Measurements from ENCODE around the gene ACOT8. TPM values are rescaled to one million over a fixed set of nuclear protein-coding genes. Genes with fewer than 3 reads are reported as not detected.
A peak's percentile ranks its signal among the peaks of the same experiment; 100 is the strongest.

Gene ACOT8
- total and polyA plus RNA-seq, 2 of the 4 experiments (the other 2 are of a cell fraction), result 29.8 to 47.5 TPM

DNA sequence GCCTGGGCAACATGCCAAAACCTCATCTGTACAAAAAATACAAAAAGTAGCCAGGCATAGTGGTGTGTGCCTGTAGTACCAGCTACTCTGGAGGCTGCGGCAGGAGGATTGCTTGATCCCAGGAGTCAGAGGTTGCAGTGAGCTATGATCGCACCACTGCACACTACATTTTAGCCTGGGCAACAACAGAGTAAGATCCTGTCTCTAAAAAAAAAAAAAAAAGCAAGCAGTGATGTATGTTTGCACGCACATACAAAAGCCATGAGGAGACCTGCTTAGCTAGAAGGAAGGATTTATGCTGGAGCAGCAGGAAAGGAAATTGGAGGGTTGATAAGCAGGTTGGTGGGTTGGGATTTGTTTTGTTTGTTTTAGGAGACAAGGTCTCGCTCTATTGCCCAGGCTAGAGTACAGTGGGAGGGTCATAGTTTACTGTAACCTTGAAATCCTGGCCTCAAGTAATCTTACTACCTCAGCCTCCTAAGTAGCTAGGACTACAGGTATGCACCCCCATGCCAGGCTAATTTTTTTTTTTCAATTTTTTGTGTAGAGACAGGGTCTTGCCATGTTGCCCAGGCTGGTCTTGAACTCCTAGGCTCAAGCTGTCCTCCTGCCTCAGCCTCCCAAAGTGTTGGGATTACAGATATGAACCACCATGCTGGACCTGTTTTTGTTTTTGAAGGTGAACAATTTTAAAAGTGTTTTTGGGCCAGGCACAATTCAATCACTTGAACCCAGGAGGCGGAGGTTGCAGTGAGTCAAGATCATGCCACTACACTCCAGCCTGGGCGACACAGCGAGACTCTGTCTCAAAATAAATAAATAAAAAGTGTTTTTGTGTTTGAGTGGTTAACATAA is 4.3 kb upstream of the ACOT8 start:
- Histone ChIP-seq H3K9ac (ENCODE audit: low read depth, low read length) (no peak overlapping the region), H2BK5ac (ENCODE audit: low read depth, low read length, poor library complexity, severe bottlenecking) (no peak overlapping the region), H3K56ac (ENCODE audit: extremely low read depth, insufficient read depth, low read length) (no peak overlapping the region), H2AK5ac (ENCODE audit: low read depth, low read length) (peak overlapping the region; percentile 29; the same call in 1 of the 2 replicates), H4K91ac (ENCODE audit: insufficient read depth, low read depth, low read length) (no peak overlapping the region), H2BK20ac (ENCODE audit: low read depth, low read length) (no peak overlapping the region), H3K9me3 (ENCODE audit: control insufficient read depth, insufficient read depth, low read length) (no peaks in the 10 kb centered on the region), H3K14ac (replicated peaks; ENCODE audit: low read depth, low read length) (no peak overlapping the region), H2BK15ac (ENCODE audit: low read depth, low read length) (no peak overlapping the region), H3K23ac (ENCODE audit: low read depth, low read length) (no peak overlapping the region), H3K4me3 (ENCODE audit: insufficient read depth, low read depth, low read length) (no peak overlapping the region), H3K9me1 (ENCODE audit: insufficient read depth, low read length) (peaks cover 3% of the 10 kb centered on the region; the same call in 1 of the 2 replicates), H3K27ac (ENCODE audit: insufficient read depth, low read length) (no peak overlapping the region), H4K20me1 (ENCODE audit: insufficient read depth, low read length) (no peaks in the 10 kb centered on the region), H3K4me1 (ENCODE audit: control insufficient read depth, insufficient read depth, low read length) (peaks cover 4% of the 10 kb centered on the region; the same call in 1 of the 2 replicates), H2BK120ac (ENCODE audit: low read depth, low read length) (no peak overlapping the region), H2AFZ (replicated peaks; ENCODE audit: low read length, poor library complexity) (no peak overlapping the region), H2AK9ac (replicated peaks; ENCODE audit: low read depth, low read length, poor library complexity) (no peak overlapping the region), H4K8ac (ENCODE audit: low read depth in 2 of 2, low read length in 2 of 2) (no peak overlapping the region), H3K27me3 (ENCODE audit: control insufficient read depth, insufficient read depth, low read length) (no peaks in the 10 kb centered on the region), H3K18ac (ENCODE audit: low read depth, low read length) (no peak overlapping the region), H3K79me1 (ENCODE audit: low read depth in 1 of 2, low read length in 2 of 2) (peaks cover 21 to 42% of the 10 kb centered on the region in 2 experiments), H3K4ac (ENCODE audit: low read depth, low read length) (no peak overlapping the region), H4K5ac (ENCODE audit: low read depth, low read length) (no peak overlapping the region), H3K36me3 (ENCODE audit: control insufficient read depth, insufficient read depth, low read length) (no peaks in the 10 kb centered on the region), H3K4me2 (ENCODE audit: low read depth, low read length) (no peak overlapping the region)
- no TSS peak for BruUV-seq (replicated peaks)
- POLR2A ChIA-PET (ENCODE audit: unreplicated experiment), result no interaction called here
- ATAC-seq (ENCODE audit: low read depth) (no peak), DNase-seq (no peak)
- CTCF ChIA-PET, result no interaction called here
- intact Hi-C loops (cut with micrococcal nuclease) (no loop called here), dilution Hi-C loops (cut with HindIII; ENCODE audit: low sequenced_read_pairs, unreplicated experiment) (no loop called here), in situ Hi-C loops (cut with MboI; ENCODE audit: low sequenced_read_pairs) (no loop called here)
- TF ChIP-seq FOS (IDR thresholded peaks at IDR 0.05; ENCODE audit: low read depth, low read length) (no peak), CEBPB (IDR thresholded peaks at IDR 0.05; ENCODE audit: low read depth, low read length) (no peak), MAZ (IDR thresholded peaks at IDR 0.05; ENCODE audit: borderline replicate concordance, low read depth, low read length) (no peak), RFX5 (IDR thresholded peaks at IDR 0.05; ENCODE audit: low read depth, low read length) (no peak), SMC3 (IDR thresholded peaks at IDR 0.05; ENCODE audit: low read depth, low read length) (no peak), NFE2L2 (IDR thresholded peaks at IDR 0.05; ENCODE audit: low read depth, low read length) (no peak), RCOR1 (IDR thresholded peaks at IDR 0.05; ENCODE audit: insufficient replicate concordance, low read length) (no peak), CHD1 (IDR thresholded peaks at IDR 0.05; ENCODE audit: low read depth, low read length) (no peak), BHLHE40 (IDR thresholded peaks at IDR 0.05; ENCODE audit: low read depth, low read length) (no peak), MXI1 (IDR thresholded peaks at IDR 0.05; ENCODE audit: borderline replicate concordance, low read depth, low read length) (no peak), RAD21 (IDR thresholded peaks at IDR 0.05; ENCODE audit: low read length) (no peak), MAFK (IDR thresholded peaks at IDR 0.05; ENCODE audit: low read depth, low read length) (no peak)
- TF ChIP-seq, protein P1, sequence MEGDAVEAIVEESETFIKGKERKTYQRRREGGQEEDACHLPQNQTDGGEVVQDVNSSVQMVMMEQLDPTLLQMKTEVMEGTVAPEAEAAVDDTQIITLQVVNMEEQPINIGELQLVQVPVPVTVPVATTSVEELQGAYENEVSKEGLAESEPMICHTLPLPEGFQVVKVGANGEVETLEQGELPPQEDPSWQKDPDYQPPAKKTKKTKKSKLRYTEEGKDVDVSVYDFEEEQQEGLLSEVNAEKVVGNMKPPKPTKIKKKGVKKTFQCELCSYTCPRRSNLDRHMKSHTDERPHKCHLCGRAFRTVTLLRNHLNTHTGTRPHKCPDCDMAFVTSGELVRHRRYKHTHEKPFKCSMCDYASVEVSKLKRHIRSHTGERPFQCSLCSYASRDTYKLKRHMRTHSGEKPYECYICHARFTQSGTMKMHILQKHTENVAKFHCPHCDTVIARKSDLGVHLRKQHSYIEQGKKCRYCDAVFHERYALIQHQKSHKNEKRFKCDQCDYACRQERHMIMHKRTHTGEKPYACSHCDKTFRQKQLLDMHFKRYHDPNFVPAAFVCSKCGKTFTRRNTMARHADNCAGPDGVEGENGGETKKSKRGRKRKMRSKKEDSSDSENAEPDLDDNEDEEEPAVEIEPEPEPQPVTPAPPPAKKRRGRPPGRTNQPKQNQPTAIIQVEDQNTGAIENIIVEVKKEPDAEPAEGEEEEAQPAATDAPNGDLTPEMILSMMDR (conservative IDR thresholded peaks at IDR 0.05; ENCODE audit: low read depth, low read length), result no peak
- TF ChIP-seq, protein P2, sequence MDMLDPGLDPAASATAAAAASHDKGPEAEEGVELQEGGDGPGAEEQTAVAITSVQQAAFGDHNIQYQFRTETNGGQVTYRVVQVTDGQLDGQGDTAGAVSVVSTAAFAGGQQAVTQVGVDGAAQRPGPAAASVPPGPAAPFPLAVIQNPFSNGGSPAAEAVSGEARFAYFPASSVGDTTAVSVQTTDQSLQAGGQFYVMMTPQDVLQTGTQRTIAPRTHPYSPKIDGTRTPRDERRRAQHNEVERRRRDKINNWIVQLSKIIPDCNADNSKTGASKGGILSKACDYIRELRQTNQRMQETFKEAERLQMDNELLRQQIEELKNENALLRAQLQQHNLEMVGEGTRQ (IDR thresholded peaks at IDR 0.05; ENCODE audit: low read depth, low read length), result no peak
- TF ChIP-seq, protein P3, sequence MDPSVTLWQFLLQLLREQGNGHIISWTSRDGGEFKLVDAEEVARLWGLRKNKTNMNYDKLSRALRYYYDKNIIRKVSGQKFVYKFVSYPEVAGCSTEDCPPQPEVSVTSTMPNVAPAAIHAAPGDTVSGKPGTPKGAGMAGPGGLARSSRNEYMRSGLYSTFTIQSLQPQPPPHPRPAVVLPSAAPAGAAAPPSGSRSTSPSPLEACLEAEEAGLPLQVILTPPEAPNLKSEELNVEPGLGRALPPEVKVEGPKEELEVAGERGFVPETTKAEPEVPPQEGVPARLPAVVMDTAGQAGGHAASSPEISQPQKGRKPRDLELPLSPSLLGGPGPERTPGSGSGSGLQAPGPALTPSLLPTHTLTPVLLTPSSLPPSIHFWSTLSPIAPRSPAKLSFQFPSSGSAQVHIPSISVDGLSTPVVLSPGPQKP (IDR thresholded peaks at IDR 0.05; ENCODE audit: borderline replicate concordance, low read depth, low read length), result no peak
- no CpG with 5 or more reads among the region's 7 CpGs for WGBS, 2 experiments (ENCODE audit: extremely low coverage in 2 of 2, insufficient read length in 1 of 2)

Measured in IMR-90 (cell line).